T-helper 9 cell (primary cell): Measurements from ENCODE around the gene PCED1B.
A peak's percentile ranks its signal among the peaks of the same experiment; 100 is the strongest.
"Not testable (repeated sequence)": the region's sequence is repeated elsewhere in the genome, so short reads cannot be mapped to it uniquely, and the experiment has no call there.

Experiments
- DNase-seq: peaks from one replicate; pipeline ENCODE4 v3.0.0-alpha.2; 2020

PCED1B gene

GRCh38 chr12:47244835-47245234, 165.4 kb downstream of the PCED1B start:
- no peak for DNase-seq

DNA sequence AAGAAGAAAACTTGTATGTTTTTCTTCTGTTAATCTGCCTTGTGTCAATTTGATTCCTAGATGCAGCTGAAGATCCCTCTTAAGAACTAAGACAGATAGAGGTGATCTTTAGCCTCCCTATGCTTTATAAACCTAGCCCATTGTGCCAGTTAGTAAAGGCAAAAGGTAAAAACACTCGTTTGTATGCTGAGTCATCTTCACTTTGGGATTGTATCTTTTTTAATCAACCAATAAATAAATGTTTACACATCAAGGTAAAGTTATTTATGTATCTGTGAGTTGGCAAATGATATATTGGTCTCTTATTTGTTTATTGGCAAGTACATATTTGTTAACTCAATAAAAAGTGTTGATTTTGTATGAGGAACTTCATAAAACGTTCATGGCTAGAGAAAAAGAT, 166.2 kb downstream of the PCED1B start:
- no peak for DNase-seq

DNA sequence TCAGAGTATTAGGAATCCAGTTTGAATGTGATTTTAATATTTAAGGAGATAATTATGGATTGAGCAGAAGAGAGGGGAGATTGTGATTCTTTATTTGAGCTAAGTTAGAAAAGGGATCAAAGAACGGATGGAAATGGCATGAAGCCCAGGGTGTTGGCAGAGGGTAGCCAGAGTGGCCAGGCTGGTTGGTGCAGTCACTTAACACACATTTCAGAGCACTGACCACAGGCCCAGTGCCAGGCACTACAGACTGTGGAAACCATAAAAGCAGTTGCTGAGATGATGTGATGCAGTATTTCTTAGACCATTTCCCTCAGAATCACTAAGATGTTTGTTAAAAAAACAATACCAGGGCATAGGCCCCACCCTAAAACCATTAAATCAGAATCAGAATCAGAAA, 168.0 kb downstream of the PCED1B start:
- no peak for DNase-seq

GRCh38 chr12:47249082-47249481, 169.7 kb downstream of the PCED1B start:
- no peak for DNase-seq

GRCh38 chr12:47249719-47250357, 170.4 kb downstream of the PCED1B start:
- no peak for DNase-seq

DNA sequence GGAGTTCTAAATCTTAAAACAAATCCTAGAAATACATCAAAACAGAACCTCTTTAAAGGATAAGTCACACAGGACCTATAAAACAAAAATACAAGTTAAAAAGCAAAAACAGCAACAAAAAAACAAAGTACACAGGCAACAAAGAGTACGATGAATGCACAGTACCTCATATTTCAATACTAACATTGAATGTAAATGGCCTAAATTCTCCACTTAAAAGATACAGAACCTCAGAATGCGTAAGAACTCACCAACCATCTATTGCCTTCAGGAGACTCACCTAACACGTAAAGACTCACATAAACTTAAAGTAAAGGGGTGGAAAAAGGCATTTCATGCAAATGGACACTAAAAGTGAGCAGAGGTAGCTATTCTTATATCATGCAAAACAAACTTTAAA, 172.5 kb downstream of the PCED1B start:
- DNase-seq = no peak

DNA sequence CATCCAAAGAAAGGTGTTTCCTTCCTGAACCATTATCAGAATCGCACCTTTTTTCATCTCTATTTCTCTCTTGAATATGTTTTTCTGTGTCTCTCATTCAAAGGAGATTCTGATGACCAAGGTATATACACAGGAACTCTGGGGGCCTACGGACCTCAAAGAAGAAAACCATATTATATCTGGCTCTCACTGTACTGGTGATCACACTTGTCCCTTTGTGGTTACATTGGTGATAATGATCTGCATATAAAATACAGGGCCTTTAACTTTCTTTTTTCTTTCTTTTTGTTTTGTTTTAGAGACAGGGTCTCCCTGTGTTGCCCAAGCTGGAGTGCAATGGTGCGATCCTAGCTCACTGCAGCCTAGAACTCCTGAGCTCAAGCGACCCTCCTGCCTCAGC, 185.5 kb downstream of the PCED1B start:
- DNase-seq = no peak

DNA sequence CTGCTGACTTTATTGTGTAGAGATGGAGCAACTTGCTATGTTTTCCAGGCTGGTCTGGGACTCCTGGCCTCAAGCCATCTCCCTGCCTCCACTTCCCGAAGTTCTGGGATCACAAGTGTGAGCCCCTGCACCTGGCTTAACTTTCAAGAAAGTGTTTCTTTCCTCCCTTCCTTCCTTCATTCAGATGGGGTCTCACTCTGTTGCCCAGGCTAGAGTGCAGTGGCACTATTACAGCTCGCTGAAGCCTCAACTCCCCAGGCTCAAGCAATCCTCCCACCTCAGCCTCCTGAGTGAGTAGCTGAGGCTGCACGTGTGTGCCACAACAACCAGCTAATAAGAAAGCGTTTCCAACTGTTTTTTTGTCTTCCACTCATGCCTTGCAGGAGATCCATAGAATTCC, 186.0 kb downstream of the PCED1B start:
- no peak for DNase-seq

GRCh38 chr12:47267571-47267970, 188.2 kb downstream of the PCED1B start:
- no peak for DNase-seq

DNA sequence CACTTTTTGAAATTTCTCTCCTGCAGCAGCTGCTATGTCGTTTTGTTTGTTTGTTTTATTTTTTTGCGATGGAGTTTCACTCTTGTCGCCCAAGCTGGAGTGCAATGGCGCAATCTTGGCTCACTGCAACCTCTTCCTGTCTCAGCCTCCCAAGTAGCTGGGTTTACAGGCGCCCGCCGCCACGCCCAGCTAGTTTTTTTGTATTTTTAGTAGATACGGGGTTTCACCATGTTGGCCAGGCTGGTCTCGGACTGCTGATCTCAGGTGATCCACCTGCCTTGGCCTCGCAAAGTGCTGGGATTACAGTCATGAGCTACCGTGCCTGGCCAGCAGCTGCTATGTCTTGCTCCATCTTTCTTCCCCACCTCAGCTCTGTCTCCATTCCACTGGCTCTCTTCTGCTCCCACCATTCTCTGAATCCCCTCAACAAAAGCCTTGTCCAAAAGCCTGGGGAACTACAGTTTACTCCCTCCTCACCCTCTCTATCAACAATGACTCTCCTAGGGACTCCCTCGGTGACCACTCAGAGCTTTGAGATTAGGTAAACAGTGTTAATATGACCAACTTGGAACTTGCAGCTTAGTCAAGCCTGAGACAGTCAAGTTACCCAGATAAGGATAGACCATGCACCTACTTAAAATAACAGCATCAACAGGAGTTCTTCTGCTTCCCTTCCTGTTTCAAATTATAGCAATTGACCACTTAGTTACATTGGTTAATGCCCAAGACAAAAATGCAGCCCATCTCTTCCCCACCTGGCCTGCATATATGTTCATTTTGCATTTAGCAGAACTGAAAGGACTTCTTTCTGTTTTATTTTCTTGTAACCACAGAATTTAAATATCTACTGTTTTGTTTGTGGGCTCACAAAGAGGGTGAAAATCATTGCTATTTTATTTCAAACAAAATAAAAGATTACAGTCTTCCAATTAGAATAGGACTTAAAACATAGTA, 189.4 kb downstream of the PCED1B start:
- DNase-seq = no peak

DNA sequence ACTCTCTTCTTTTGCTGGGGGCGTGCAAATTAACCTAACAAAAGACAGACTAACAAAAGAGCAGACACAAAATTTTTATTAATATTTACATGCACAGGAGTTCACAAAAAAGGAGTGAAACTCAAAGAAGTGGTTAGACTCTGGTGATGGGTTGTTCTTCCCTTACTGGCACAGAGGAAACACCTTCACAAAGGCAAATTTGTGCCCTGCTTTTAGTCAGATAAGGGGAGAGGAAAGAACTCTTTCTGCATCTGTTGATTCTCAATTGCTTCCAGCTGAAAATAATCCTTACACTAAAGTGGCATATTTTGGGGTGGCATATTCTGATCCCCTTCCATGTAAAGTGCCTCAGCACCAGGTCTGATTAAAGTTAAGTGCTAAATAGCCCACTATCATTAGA, 190.5 kb downstream of the PCED1B start:
- no peak for DNase-seq

GRCh38 chr12:47270782-47271664, 191.6 kb downstream of the PCED1B start:
- DNase-seq = no peak

- no peak for DNase-seq
These were observed 192.4 kb downstream of the PCED1B start for GRCh38 chr12:47271800-47272239.

DNA sequence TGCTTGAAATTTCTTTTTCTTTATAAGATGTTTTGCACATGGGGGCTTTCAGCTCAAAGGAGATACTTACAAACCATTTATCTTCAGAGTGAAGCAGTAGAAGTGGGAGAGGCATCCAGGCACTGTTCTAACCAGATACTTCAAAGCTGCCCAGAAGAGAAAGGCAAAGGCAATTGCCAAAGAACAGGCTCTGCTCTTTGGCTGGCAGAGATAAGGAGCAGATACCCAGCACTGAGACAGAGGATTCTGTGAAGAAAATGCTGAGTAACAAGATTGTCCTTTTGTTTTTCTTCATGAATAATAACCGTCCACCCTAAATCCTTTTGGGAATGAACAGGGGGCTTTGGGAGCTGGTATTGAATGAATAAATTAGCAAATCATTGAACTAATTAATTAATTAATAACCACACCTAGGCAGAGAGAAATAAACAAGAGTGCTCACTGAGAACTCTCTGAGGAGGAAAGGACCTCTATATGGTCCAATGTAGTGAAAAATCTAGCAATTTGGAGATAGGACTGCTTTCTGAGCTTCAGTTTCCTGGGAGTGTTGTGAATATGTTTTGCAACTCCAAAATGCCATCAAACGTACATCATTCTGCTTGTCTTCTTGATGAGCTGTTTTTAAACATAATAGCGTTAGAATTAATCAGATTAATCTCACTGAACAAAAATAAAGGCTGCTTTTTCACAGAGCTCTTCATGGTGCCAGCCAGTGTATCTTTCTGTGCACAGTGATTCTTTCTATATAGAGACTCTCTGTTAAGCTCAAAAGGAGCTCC, 193.2 kb downstream of the PCED1B start:
- no peak for DNase-seq

DNA sequence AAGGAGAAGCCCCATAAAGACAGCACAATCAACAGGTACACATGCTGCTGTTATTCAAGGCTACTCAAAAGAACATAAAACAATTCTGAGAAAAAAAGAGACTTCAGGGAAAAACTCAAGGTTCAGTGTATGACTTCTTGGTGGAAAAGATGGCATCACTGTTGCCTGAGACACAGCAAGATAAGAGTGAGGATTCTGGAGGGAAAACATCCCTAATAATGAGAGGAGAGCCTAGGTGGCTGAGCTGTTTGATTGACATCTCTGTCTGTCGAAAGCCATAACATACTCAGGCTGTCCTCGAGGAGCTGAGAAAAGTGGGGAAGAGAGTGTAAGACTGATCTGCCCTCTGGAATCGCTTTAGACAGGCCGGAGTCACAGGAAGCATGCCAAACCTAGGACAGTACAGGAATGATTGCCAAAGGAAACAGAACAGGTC, 193.8 kb downstream of the PCED1B start:
- DNase-seq = no peak

GRCh38 chr12:47274760-47275159, 195.3 kb downstream of the PCED1B start:
- no peak for DNase-seq

DNA sequence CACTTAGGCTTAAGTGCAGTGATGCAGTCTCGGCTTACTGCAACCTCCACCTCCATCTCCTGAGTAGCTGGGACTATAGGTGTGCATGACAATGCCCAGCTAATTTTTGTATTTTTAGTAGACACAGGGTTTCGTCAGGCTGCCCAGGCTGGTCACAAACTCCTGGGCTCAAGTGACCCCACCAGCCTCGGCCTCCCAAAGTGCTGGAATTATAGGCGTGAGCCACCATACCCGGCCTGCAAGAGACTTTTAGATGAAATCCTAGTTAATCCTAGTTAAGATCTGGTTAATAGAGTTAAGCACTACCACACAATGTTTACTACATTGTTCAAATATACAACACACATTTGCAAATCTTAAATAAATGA, 196.8 kb downstream of the PCED1B start:
- DNase-seq = no peak

GRCh38 chr12:47276621-47277309, 197.3 kb downstream of the PCED1B start:
- peak; percentile 15 for DNase-seq

DNA sequence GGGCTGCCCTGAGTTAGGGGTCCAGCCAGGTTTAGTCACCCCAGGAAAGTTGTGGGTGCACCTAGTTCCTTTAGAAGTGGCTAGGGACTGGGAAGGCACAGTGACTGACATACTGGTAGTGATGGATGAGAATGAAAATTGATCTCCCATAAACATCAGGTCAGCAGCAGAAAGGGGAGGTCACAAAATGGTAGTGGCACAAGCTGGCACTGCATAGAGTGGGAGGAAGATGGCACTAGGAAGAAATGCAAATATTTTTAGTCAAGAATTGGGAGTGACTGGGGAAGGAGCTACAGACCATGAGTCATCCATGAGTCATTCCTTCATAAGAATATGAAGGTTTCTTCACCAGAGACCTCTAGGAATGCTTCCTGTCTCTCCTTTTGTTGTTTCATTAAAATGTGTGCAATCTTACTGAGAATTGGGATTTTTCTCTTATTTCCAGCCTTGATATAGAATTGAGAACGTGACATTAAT, 198.6 kb downstream of the PCED1B start:
- DNase-seq = no peak

GRCh38 chr12:47279758-47280157, 200.3 kb downstream of the PCED1B start:
- DNase-seq = not testable (repeated sequence)

DNA sequence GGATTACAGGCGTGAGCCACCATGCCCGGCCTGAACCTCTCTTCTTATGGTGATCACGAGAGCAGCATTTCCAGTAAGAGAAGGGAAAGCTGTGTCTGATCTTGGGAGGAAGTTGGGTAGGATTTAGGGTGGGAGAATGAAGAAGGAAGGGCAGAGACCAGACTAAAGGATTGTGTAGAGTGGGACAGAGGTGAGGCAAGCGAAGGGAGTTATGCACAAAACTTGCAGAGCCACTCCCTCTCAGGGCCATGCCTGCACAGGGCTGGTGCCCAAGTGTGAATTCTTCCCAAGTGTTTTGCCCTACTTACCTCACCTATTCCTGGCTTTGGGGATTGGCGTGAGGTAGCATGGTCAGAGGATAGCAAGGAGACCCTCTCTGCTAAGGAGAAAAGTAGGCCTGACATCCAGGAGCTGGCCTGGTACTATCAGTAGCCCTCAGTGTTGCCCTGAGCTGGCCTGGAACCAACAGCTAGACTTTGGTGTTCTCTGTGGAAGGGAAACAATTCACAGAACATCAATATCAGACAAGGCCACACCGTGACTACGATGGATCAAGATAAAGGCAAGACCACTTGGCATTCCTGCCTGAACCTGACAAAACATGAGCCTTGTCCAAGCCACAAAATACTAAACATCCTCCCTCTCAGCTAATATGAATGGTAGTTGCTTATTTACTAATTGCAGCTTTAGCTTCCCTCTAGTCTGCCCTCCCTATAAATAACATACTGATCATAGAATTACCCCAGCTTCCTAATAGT, 201.3 kb downstream of the PCED1B start:
- DNase-seq = no peak
